C4-2B (cell line): ENCODE results near the gene OOSP2.
"Not testable (repeated sequence)": the region's sequence is repeated elsewhere in the genome, so short reads cannot be mapped to it uniquely, and the experiment has no call there.

ENCODE experiments used
- H3K27ac ChIP-seq: fragments of 450-650 bp; 2 replicates; pipeline ENCODE4 v1.5.1; 2017
- ZFX ChIP-seq: fragments of 450-650 bp; IDR thresholded peaks from 2 replicates; pipeline ENCODE4 v1.6.1; 2017
- TF ChIP-seq, protein P1 (sequence below): fragments of 450-650 bp; conservative IDR thresholded peaks from 2 replicates; pipeline ENCODE4 v1.5.1; 2017; ENCODE audit warnings: mild to moderate bottlenecking

Gene OOSP2

DNA sequence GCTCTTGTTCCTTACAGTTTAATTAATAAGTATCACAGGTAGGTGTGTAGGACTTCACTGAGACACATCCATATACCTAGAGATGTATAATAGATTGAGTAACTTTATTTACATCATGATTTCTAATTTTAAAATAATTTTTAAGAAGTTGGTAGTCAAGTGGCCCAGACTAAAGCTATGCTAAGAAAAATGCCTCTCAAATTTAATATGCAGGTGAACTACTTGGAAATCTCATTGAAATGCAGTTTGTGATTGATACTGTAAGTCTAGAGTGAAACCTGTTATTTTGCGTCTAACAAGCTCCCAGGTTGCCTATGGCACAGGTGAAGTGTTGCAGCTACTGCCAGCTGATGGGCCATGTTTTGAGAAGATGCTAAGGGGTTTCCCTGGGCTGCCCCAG, 23.3 kb upstream of the OOSP2 start, which contains the start of gene OOSP4B:
Gene OOSP4B, plus strand, starts transcription at position 301 of the 400 bp plus-strand sequence.
- no peak within 1 kb of the TSS for H3K27ac ChIP-seq
- TF ChIP-seq, protein P1, sequence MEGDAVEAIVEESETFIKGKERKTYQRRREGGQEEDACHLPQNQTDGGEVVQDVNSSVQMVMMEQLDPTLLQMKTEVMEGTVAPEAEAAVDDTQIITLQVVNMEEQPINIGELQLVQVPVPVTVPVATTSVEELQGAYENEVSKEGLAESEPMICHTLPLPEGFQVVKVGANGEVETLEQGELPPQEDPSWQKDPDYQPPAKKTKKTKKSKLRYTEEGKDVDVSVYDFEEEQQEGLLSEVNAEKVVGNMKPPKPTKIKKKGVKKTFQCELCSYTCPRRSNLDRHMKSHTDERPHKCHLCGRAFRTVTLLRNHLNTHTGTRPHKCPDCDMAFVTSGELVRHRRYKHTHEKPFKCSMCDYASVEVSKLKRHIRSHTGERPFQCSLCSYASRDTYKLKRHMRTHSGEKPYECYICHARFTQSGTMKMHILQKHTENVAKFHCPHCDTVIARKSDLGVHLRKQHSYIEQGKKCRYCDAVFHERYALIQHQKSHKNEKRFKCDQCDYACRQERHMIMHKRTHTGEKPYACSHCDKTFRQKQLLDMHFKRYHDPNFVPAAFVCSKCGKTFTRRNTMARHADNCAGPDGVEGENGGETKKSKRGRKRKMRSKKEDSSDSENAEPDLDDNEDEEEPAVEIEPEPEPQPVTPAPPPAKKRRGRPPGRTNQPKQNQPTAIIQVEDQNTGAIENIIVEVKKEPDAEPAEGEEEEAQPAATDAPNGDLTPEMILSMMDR = no peak
- TF ChIP-seq ZFX = no peak

GRCh38 chr11:60018058-60018457, 22.2 kb upstream of the OOSP2 start:
- H3K27ac ChIP-seq = no peak overlapping the region
- TF ChIP-seq, protein P1 = no peak
- TF ChIP-seq ZFX = no peak

- H3K27ac ChIP-seq = not testable (repeated sequence)
Observed at GRCh38 chr11:60020376-60020775, 19.8 kb upstream of the OOSP2 start.

DNA sequence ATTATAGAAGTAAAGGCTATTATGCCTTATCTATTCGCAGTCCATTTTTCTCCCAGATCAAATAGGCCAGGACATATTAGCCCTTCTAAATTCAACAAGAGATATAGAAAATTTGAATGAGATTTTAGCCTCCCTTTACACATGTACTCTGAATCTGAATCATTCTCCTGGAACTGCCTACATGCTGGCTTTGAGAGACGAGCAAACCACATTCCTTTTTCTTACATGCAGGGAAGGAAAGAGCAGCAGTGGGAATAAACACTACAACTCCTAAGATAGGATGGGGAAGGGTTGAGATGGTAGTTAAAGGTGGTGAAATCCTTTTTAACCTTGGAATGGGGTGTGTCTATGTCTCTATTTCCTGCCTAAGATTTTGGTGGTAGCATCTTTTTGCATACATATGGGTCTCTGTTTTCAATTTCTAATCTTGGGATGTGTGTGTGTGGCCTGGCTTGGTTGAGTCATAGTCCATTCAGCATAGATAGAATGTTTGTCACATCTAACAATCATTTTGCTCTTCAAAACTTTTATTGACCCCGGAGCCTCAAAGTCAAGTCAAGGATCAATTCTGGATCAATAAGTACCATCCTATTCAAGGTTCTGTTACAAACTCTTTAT, 11.1 kb upstream of the OOSP2 start:
- no peak overlapping the region for H3K27ac ChIP-seq
- TF ChIP-seq, protein P1 = no peak
- TF ChIP-seq ZFX = no peak

GRCh38 chr11:60050422-60050821, 10.2 kb downstream of the OOSP2 start:
- H3K27ac ChIP-seq = not testable (repeated sequence)

GRCh38 chr11:60050839-60051238, 10.6 kb downstream of the OOSP2 start:
- not testable (repeated sequence) for H3K27ac ChIP-seq

GRCh38 chr11:60056349-60056969, 16.2 kb downstream of the OOSP2 start, which contains the start of gene MS4A3:
Gene MS4A3, plus strand, starts transcription at chr11:60056665. Its CDS starts 4,496 bp downstream, at chr11:60061161.
- no peak for TF ChIP-seq ZFX
- TF ChIP-seq, protein P1 = no peak

DNA sequence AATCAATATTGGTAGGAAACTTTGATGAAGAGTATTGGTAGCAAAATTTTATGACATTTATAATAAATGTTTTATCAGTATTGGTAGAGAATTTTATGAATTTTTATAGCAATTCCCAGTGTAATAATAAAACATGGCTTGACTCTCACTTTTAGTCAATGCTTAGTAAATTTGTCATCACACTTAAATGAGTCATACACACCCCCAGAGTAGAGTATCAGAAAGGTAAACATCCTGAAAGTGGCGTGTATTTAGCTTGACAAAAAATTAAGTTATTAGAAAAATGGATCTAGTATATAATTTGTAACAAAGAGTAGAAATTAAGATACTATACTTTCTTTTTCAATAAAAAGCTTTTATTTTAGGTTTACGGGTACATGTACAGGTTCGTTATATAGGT, 18.8 kb downstream of the OOSP2 start:
- no peak for TF ChIP-seq ZFX
- TF ChIP-seq, protein P1 = no peak
- no peak overlapping the region for H3K27ac ChIP-seq

More at GRCh38 chr11:60056349-60056969, 16.2 kb downstream of the OOSP2 start, which contains the start of gene MS4A3:
- H3K27ac ChIP-seq = no peak within 1 kb of the TSS
